NCI-H1417 (cell line): ENCODE measurements around the gene RBM20.
"Not testable (repeated sequence)": the region's sequence is repeated elsewhere in the genome, so short reads cannot be mapped to it uniquely, and the experiment has no call there.

ENCODE experiments used
- DNase-seq, 3 experiments: peaks; one replicate each; lab custom pipeline; 2025; lab: John Stamatoyannopoulos, UW

The RBM20 gene

GRCh38 chr10:110705596-110705995 is 61.5 kb downstream of the RBM20 start:
- not testable (repeated sequence) for DNase-seq

- no peak for DNase-seq
Observed at GRCh38 chr10:110706690-110707098, 62.6 kb downstream of the RBM20 start.

- no peak for DNase-seq
Observed at GRCh38 chr10:110708776-110709443, 64.8 kb downstream of the RBM20 start.

DNA sequence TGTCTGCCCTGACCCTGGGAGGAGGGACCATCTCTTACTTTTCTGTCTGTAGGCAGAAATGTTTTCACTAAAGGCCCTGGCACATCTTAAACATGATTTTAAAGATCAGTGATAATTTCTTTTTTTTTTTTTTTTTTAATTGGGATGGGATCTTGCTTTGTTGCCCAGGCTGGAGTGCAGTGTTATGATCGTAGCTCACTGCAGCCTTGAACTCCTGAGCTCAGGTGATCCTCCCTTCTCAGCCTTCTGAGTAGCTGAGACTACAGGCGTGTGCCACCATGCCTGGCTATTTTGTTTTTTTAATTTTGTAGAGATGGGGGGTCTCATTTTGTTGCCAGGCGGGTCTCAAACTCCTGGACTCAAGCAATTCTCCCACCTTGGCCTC is 65.3 kb downstream of the RBM20 start:
- no peak for DNase-seq

GRCh38 chr10:110709964-110710587 is 65.9 kb downstream of the RBM20 start:
- no peak for DNase-seq

GRCh38 chr10:110710621-110711020 is 66.5 kb downstream of the RBM20 start:
- DNase-seq: no peak

DNA sequence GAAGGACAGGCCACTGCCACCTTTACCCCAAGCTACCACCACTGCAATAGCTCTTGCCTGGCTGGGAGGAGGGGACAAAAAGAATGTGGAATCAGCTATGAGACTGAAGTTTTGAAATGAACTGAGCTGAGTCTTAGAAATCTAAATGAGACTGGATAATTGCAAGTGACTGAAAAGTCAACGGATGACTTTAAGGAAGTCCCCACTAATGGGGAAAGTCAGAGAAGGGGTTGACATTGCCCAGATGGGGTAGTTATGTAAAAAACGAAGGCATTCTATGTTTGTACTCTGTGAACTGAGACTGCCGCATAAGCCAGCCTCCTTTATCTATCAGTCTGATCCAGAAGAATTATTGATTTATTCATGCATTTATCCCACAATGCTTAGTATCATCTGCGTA is 67.2 kb downstream of the RBM20 start:
- DNase-seq: no peak

GRCh38 chr10:110714356-110714755 is 70.2 kb downstream of the RBM20 start:
- DNase-seq: no peak

- no peak for DNase-seq
Observed at GRCh38 chr10:110717781-110718589, 73.8 kb downstream of the RBM20 start.

DNA sequence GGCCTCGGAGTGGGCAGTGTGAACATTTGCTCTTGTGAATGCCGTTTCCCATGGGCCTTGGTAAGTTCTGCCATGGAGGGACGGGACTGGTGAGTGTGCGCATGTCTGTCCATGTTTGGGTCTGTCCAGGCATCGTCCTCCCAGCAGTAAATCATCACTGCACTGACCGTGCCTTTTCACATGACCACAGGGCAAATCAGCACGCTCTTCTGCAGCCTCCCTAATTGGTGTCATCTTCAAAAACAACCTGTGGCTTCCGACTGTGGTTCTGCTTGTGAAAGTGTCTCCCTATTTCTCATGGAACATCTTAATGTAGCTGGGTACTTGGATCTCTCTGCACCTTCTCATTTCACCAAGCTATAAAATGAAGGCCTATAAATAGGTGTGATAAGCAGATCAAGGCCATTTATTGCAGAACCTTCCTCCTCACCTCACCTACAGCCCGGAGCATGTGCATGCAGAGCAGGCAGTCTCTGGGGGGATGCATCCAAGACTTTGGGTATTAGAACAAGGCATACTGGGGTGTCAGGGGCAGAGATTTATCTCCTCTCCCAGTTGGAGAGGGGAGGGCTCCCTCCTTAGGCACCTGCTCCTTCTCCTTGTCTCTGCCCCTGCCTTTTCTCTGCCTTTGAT is 77.4 kb downstream of the RBM20 start:
- no peak for DNase-seq

GRCh38 chr10:110723224-110723891 is 79.2 kb downstream of the RBM20 start:
- no peak for DNase-seq

- no peak for DNase-seq
Observed at GRCh38 chr10:110724116-110724921, 80.2 kb downstream of the RBM20 start.

GRCh38 chr10:110724937-110725336 is 80.8 kb downstream of the RBM20 start:
- DNase-seq: no peak

- DNase-seq: no peak
Observed at GRCh38 chr10:110725801-110726630, 81.9 kb downstream of the RBM20 start.

DNA sequence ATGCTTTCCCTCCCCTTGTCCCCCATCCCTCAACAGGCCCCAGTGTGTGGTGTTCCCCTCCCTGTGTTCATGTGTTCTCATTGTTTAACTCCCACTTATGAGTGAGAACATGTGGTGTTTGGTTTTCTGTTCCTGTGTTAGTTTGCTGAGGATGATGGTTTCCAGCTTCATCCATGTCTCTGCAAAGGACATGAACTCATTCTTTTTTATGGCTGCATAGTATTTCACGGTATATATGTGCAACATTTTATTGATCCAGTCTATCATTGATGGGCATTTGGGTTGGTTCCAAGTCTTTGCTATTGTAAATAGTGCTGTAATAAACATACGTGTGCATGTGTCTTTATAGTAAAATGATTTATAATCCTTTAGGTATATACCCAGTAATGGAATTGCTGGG is 83.6 kb downstream of the RBM20 start:
- DNase-seq: not testable (repeated sequence)

- no peak for DNase-seq
Observed at GRCh38 chr10:110730345-110731050, 86.4 kb downstream of the RBM20 start.

- peak in 2 of 3 experiments; percentile 4 to 15 for DNase-seq
Observed at GRCh38 chr10:110733218-110733952, 89.2 kb downstream of the RBM20 start.

- DNase-seq: no peak
Observed at GRCh38 chr10:110735620-110736027, 91.5 kb downstream of the RBM20 start.
